GM18873 (cell line): Measurements from ENCODE around the gene SPEM1.

ENCODE experiments used
- ATAC-seq: cut with Tn5 transposase; IDR thresholded peaks from one replicate; pipeline ENCODE4 v1.9.1; 2021; ENCODE audit warnings: mild to moderate bottlenecking, moderate library complexity, moderate number of reproducible peaks; ENCODE audit not compliant: unreplicated experiment, low FRiP score

Gene SPEM1

DNA sequence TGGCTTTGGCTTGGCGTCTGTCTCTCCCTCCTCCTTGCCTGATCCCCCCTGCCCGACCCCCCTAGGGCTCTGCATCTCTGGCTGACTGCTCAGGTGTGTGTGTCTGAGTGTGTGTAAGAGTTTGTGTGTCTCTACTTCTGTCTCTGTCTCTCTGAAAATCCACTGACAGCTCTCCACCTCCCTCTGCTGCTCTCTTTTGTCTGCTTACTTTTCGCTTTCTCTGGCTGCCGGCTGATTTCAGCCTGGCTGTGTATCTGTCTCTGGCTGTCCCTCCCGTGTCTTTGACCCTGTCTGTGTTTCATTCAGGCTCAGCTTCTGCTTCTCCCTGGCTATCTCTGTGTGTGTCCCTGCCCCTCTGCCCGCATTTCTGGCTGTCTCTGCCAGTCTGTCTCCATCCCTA is 3.8 kb upstream of the SPEM1 start:
- no peak for ATAC-seq

DNA sequence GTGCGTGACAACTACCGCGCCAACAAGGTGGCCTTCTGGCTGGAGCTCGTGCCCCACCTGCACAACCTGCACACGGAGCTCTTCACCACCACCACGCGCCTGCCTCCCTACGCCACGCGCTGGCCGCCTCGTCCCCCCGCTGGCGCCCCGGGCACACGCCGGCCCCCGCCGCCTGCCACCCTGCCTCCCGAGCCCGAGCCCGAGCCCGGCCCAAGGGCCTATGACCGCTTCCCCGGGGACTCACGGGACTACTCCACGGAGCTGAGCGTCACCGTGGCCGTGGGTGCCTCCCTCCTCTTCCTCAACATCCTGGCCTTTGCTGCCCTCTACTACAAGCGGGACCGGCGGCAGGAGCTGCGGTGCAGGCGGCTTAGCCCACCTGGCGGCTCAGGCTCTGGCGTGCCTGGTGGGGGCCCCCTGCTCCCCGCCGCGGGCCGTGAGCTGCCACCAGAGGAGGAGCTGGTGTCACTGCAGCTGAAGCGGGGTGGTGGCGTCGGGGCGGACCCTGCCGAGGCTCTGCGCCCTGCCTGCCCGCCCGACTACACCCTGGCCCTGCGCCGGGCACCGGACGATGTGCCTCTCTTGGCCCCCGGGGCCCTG is 3.0 kb upstream of the SPEM1 start:
- ATAC-seq, result no peak

GRCh38 chr17:7418472-7419152 is 1.5 kb upstream of the SPEM1 start:
- no peak for ATAC-seq

GRCh38 chr17:7421186-7421585 is 1.1 kb downstream of the SPEM1 start:
- no peak for ATAC-seq

DNA sequence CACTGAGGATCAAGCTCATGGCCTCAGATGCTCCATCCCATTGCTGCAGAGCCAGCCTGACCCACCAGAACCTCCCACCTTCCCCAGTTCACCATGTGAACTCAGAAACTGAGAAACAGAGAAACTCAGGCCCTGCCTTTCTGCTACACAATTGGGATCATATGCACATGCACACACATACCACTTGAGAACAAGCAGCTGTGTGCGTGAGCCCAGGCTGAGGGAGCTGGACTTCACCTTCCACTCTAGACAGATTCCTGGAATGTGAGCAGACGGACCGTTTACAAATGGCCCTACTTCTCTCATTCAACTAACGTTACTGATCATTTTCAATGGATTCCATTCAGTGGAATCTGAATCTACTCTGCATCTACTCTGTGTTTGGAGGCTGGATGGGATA is 3.6 kb downstream of the SPEM1 start:
- no peak for ATAC-seq

DNA sequence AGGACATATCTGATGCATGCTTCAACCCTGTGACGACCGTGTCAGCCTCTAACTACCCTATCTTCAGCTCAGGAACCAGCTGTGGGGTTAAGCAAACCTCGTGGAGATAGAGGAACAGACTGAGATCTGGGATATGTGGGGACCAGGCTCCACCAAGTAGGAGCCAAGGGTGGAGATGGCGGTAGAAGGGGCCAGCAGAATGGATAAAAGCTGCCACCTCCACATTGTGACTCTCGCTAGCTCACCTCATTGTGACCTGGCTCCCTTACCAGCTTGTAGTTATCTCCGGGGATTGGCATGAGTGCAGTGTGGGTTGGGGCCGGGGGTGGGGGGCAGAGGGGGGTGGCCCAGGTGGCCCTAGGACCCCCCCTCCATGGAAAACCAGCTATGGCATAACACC is 5.2 kb downstream of the SPEM1 start, which contains the start of gene SPEM2:
Gene SPEM2, plus strand, starts transcription at position 301 of the 400 bp plus-strand sequence. Its CDS starts 73 bp downstream, at position 374.
- no peak for ATAC-seq

- no peak for ATAC-seq
These were observed 5.6 kb downstream of the SPEM1 start for GRCh38 chr17:7425756-7426155.

DNA sequence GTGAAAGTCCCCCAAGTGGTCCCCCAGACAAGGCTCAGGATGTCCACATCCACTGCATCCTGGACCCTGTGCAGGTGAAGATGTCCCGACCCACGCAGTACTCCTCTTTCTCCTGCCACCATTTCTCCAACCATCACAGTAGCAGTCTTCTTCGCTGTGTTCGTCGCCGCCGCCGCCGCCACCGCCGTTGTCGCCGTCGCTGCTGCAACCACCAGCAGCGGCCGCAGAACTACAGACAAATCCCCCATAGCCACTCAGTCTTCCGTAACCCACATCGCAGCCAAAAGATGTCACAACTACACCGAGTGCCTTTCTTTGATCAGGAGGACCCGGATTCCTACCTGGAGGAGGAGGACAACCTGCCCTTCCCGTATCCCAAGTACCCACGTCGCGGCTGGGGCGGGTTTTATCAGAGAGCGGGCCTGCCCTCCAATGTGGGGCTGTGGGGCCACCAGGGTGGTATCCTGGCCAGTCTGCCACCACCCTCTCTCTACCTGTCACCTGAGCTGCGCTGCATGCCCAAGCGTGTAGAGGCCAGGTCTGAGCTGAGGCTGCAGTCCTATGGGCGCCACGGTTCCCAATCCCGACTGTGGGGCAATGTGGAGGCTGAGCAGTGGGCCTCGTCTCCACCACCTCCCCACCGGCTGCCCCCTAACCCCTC is 6.2 kb downstream of the SPEM1 start:
- no peak for ATAC-seq

DNA sequence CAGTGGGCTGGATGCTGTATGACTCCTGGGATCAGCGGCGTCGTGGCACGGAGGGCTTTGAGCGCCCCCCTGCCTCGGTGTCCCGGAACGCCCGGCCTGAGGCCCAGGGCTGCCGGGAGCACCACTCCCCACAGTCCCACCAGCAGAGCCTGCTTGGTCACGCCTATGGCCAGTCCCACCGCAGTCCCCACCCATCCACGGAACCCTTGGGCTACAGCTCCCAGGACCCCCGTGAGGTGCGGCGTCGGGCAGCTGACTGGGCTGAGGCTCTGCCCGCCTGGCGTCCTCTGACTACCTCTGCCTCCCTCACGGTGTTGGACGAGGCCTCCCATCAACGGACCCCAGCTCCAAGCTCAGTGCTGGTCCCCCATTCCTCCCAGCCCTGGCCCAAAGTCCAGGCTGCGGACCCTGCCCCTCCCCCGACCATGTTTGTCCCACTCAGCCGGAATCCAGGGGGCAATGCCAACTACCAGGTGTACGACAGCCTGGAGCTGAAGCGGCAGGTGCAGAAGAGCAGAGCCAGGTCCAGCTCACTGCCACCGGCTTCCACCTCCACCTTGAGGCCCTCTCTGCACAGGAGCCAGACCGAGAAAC is 6.9 kb downstream of the SPEM1 start:
- no peak for ATAC-seq

DNA sequence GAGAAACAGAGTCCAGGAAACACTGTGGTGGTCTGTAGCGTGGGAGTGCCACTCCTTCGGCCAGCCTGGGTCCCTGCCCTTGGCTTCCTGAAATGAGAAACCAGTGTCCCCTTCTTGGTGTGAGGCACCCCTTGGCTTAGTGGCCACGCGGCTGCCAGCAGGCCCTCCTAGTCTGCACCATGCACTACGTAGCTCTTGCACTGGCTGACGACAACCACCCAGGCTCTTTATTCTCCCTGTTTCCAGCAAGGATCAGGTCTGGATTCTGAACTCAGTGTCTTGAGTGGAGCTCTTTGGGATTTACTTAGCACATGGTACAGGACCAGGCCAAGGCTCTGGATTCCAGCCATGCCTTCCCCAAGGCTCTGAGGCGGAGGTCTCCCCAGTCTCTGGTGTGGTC is 7.4 kb downstream of the SPEM1 start:
- ATAC-seq, result no peak

GRCh38 chr17:7428557-7428956 is 8.4 kb downstream of the SPEM1 start, which contains the start of gene SPEM3:
TSS of gene SPEM3 (plus strand) at chr17:7428857. CDS start at chr17:7428903, 46 bp downstream.
- ATAC-seq, result no peak

GRCh38 chr17:7429722-7430121 is 9.6 kb downstream of the SPEM1 start:
- no peak for ATAC-seq

DNA sequence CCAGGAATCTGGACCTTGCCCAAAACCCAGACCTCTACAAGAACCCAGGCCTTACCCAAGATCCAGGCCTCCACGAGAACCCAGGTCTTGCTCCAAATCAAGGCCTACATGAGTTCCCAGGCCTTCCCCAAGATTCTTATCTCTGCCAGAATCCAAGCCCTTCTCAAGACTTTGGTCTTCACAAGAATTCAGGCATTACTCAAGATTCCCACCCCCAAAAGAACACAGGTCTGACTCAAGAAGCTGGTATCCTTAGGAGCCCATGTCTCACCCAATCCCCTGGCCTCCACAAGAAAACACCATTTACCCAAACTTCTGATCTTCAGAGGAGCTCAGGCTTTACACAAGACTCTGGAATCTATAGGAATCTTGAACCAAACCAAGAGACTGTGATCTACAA is 11.1 kb downstream of the SPEM1 start:
- ATAC-seq, result no peak

DNA sequence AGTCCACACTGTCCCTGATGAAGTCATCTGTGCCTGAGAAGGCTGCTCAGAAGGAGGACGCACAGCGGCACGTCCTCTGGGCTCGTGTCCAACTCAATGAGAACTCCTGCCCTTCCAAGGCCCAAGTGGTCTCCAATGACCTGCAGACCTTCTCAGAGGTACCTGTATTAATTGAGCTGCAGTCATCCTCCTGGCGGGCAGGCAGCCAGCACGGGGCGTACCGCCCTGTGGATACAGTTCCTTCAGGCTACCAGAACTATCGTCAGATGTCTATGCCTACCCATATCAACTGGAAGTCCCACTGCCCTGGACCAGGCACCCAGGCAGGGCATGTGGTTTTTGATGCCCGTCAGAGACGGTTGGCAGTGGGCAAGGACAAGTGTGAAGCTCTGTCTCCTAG is 12.2 kb downstream of the SPEM1 start:
- ATAC-seq, result no peak

DNA sequence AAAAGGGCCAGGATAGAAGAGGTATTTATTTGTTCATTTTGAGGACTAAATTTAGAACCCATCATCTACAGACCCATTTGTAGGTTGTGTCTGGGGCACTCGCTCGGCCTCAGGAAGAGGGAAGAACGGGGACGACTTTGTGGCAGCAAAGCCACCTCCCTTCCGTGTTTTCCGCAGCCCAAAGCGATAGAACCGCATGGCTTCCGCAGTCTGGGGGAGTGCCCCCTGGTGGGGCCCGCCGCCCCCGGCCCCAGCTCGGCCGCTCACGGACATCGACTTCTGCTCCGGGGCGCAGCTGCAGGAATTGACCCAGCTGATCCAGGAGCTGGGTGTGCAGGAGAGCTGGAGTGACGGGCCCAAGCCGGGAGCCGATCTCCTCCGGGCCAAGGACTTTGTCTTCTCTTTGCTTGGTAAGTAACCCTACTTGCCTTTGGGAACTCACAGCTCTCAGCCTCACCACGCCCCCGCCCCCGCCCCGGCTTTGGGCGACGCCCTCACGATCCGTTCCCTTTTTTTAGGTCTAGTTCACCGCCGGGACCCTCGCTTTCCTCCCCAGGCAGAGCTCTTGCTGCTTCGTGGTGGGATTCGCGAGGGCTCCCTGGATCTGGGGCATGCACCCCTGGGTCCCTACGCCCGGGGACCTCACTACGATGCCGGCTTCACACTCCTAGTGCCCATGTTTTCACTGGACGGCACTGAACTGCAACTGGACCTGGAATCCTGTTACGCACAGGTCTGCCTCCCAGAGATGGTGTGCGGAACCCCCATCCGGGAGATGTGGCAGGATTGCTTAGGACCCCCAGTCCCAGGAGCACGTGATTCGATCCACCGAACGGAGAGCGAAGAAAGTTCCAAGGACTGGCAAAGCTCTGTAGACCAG is 15.8 kb downstream of the SPEM1 start:
- no peak for ATAC-seq

DNA sequence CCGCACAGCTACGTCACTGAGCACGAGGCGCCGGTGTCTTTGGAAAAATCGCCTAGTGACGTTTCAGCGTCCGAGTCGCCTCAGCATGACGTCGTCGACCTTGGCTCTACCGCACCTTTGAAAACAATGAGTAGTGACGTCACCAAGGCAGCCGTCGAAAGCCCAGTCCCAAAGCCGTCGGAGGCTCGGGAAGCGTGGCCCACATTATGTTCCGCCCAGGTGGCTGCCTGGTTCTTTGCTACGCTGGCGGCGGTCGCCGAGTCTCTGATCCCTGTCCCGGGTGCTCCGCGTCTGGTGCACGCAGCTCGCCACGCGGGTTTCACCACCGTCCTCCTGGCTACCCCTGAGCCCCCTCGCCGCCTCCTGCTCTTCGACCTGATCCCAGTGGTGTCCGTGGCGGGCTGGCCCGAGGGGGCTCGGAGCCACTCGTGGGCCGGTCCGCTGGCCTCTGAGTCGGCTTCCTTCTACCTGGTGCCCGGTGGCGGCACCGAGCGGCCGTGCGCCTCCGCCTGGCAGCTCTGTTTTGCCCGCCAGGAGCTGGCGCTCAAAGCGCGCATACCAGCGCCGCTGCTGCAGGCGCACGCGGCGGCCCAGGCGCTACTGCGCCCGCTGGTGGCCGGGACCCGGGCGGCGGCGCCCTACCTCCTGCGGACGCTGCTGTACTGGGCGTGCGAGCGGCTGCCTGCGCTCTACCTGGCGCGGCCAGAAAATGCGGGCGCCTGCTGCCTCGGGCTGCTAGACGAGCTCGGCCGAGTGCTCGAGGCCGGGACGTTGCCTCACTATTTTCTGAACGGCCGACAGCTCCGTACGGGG is 16.6 kb downstream of the SPEM1 start:
- ATAC-seq, result no peak

- no peak for ATAC-seq
These were observed 17.3 kb downstream of the SPEM1 start for GRCh38 chr17:7437369-7437863.

- no peak for ATAC-seq
These were observed 18.0 kb downstream of the SPEM1 start for GRCh38 chr17:7437950-7438614.
